ENCODE results near the gene TMEM39B.

DNA sequence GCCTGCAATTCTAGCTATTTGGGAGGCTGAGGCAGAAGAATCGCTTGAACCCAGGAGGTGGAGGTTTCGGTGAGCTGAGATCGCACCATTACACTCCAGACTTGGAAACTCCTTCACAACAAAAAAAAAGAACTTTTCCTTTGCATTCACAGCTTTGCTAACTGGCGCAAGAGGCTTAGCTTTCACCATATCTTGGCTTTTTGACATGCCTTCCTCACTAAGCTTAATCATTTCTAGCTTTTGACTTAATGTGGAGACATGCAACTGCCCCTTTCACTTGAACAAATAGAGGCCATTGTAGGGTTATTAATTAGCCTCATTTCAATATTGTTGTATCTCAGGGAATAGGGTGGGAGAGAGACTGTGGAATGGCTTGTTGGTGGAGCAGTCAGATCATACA is 43.8 kb downstream of the TMEM39B start:
- TF ChIP-seq CTCF (IDR thresholded peaks at IDR 0.05; ENCODE audit: poor library complexity, severe bottlenecking) (no peak), POLR2AphosphoS5 (IDR thresholded peaks at IDR 0.05) (no peak), EP300 (conservative IDR thresholded peaks at IDR 0.05; ENCODE audit: poor library complexity, severe bottlenecking) (no peak), SMC3 (conservative IDR thresholded peaks at IDR 0.05; ENCODE audit: poor library complexity) (no peak)
